C4-2B (cell line): ENCODE measurements around the gene STRIP2.
"Not testable (repeated sequence)": the region's sequence is repeated elsewhere in the genome, so short reads cannot be mapped to it uniquely, and the experiment has no call there.

Source experiments
- H3K27ac ChIP-seq: fragments of 450-650 bp; 2 replicates; pipeline ENCODE4 v1.5.1; 2017
- CTCF ChIP-seq: fragments of 450-650 bp; conservative IDR thresholded peaks from 2 replicates; pipeline ENCODE4 v1.5.1; 2017; ENCODE audit warnings: mild to moderate bottlenecking
- ZFX ChIP-seq: fragments of 450-650 bp; IDR thresholded peaks from 2 replicates; pipeline ENCODE4 v1.6.1; 2017

STRIP2 gene

GRCh38 chr7:129436335-129436923 lies 2.2 kb downstream of the STRIP2 start:
- no peak overlapping the region for H3K27ac ChIP-seq
- TF ChIP-seq ZFX: no peak

DNA sequence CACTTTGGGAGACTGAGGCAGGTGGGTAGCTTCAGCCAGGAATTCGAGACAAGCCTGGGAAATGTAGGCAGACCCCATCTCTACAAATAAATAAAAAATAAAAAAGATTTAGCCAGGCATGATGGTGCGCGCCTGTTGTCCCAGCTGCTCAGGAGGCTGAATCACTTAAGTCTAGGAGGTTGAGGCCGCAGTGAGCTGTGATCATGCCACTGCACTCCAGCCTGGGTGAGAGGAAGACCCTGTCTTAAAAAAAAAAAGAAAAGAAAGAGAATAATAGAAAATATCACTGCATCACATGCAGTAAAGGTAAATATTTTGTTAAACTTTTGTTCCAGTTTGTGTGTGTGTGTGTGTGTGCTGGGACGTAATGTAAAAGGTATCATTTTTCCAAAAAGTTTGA lies 3.0 kb downstream of the STRIP2 start:
- H3K27ac ChIP-seq: no peak overlapping the region
- TF ChIP-seq ZFX (no peak), CTCF (no peak)

DNA sequence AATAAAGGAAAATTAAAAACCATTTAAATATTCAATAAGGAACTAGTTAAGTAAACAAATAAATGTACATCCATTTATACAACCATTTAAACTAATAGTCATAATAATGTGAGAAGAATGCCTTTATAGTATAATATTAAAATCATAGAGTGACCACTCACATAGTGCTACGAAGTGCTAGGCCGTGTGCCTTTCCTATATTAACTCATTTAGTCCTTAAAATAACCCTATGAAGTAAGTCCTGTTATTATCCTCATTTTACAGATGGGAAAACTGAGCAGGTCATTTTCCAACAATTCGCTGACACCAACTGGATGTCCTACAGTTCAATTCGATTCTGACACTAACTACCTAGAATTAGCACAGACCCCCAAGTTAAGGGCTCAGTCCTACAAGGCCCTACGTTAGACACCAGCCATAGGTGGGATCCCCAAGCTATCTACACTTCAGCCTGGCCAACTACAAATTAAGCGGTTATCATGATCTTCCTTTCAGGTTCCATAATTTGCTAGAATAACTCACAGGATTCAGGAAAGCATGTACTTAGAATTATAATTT lies 4.1 kb downstream of the STRIP2 start:
- no peak for TF ChIP-seq CTCF
- no peak for TF ChIP-seq ZFX
- no peak overlapping the region for H3K27ac ChIP-seq

GRCh38 chr7:129438839-129439651 lies 4.8 kb downstream of the STRIP2 start:
- no peak overlapping the region for H3K27ac ChIP-seq
- TF ChIP-seq CTCF (no peak), ZFX (no peak)

DNA sequence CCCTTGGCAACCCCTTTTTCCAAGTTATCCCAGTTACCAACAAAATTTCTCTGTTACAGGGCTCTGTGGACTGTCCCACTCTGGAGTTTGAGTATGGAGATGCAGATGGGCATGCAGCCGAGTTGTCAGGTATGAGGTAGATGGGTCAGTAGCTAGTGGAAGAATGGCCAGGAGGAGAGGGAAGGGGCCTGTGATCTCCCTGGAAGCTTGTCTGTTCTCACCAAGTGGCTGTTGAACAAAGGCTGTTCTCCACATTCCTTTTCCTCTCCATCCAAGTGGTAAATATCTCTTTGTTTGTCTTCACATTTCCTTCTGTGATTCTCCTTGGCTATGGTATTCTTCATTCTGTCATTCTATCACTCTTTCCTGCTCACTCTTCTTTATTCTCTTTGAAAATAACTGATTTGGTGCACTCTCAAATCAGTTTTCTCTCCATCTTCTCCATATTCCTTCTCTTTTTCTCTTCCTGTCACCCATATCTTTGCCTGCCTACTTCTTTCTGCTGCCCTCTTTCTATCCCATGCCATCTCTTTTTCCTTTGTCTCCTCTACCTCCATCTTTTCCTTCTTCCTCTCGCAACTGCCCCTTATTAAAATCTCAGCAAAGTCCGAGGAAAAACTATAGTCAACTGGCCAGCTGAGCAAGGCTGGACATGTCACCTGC lies 5.9 kb downstream of the STRIP2 start:
- H3K27ac ChIP-seq: no peak overlapping the region
- no peak for TF ChIP-seq CTCF

GRCh38 chr7:129443612-129444011 lies 9.4 kb downstream of the STRIP2 start:
- no peak overlapping the region for H3K27ac ChIP-seq
- no peak for TF ChIP-seq ZFX
- TF ChIP-seq CTCF: no peak

GRCh38 chr7:129444776-129445175 lies 10.5 kb downstream of the STRIP2 start:
- H3K27ac ChIP-seq: not testable (repeated sequence)

GRCh38 chr7:129446925-129447324 lies 12.7 kb downstream of the STRIP2 start:
- not testable (repeated sequence) for H3K27ac ChIP-seq

- H3K27ac ChIP-seq: not testable (repeated sequence)
Observed at GRCh38 chr7:129447445-129447844, 13.2 kb downstream of the STRIP2 start.

GRCh38 chr7:129448608-129449007 lies 14.4 kb downstream of the STRIP2 start:
- H3K27ac ChIP-seq: not testable (repeated sequence)
